A549 (cell line): ENCODE results near the gene AKAP8L. TPM values are rescaled to one million over a fixed set of nuclear protein-coding genes. Genes with fewer than 3 reads are reported as not detected.
A peak's percentile ranks its signal among the peaks of the same experiment; 100 is the strongest.

ENCODE experiments used
- ATAC-seq, 2 experiments: fragments of 200-7000 bp in 1 of 2; fragments of >200 bp in 1 of 2; cut with Nextera tagmentation in 1 of 2; cut with Tn5 transposase in 1 of 2; 3 replicates each; pipeline versions ENCODE4 v1.8.0 to v1.9.1; 2018 to 2020; ENCODE audit warnings: mild to moderate bottlenecking in 1 of 2, moderate library complexity in 1 of 2
- CTCF ChIA-PET: fragments of 300-600 bp; sonication (Branson Sonifier 250); formaldehyde crosslinking; extraction: SDS; loops from one replicate; lab custom pipeline; 2021; ENCODE audit warnings: antibody characterized with exemption, inconsistent platforms; lab: Yijun Ruan, JAX
- POLR2A ChIA-PET: fragments of 350-600 bp; formaldehyde crosslinking; extraction: SDS; loops from one replicate; lab custom pipeline; 2021; ENCODE audit warnings: antibody characterized with exemption, inconsistent platforms; lab: Yijun Ruan, JAX
- DNase-seq, 2 experiments: peaks; one replicate each; pipeline versions ENCODE4 v3.0.0 to v3.0.0-alpha.2; 2011 to 2016; ENCODE audit warnings: low read depth in 1 of 2, low spot score in 1 of 2
- FAIRE-seq: peaks from 2 replicates; lab custom pipeline; 2011; peaks lifted over from hg19 to GRCh38; lab: Jason Lieb, UNC
- H3K27ac ChIP-seq, 2 experiments: fragments of >200 bp; sonication (Bioruptor Twin); formaldehyde crosslinking; 3 replicates each; pipeline ENCODE4 v1.5.1; 2016 to 2017
- H3K4me1 ChIP-seq: fragments of >200 bp; sonication (Bioruptor Twin); formaldehyde crosslinking; 3 replicates; pipeline ENCODE4 v1.6.1; 2016
- H3K4me2 ChIP-seq: fragments of >200 bp; sonication (Bioruptor Twin); formaldehyde crosslinking; 3 replicates; pipeline ENCODE4 v1.6.1; 2016
- H3K4me3 ChIP-seq: fragments of >200 bp; sonication (Bioruptor Twin); formaldehyde crosslinking; 3 replicates; pipeline ENCODE4 v1.5.1; 2016
- H3K9me3 ChIP-seq: fragments of >200 bp; sonication (Bioruptor Twin); formaldehyde crosslinking; 3 replicates; pipeline ENCODE4 v1.6.1; 2016
- CBX8 ChIP-seq: fragments of 200-600 bp; sonication (generic); IDR thresholded peaks from 2 replicates; pipeline ENCODE4 v1.6.1; 2016
- CHD2 ChIP-seq: fragments of 150-350 bp; IDR thresholded peaks from 2 replicates; pipeline ENCODE4 v1.6.1; 2014; ENCODE audit warnings: low read length; ENCODE audit not compliant: partially characterized antibody
- EHF ChIP-seq: fragments of 250-450 bp; sonication (Bioruptor Pico); IDR thresholded peaks from 2 replicates; pipeline ENCODE4 v1.5.0; 2020; ENCODE audit warnings: mild to moderate bottlenecking
- EHMT2 ChIP-seq: fragments of 200-600 bp; sonication (generic); IDR thresholded peaks from 2 replicates; pipeline ENCODE4 v1.6.1; 2016; ENCODE audit warnings: antibody characterized with exemption, low read depth, mild to moderate bottlenecking, moderate library complexity
- FOSB ChIP-seq: fragments of 250-450 bp; sonication (Bioruptor Pico); IDR thresholded peaks from 2 replicates; pipeline ENCODE4 v1.5.0; 2020; ENCODE audit warnings: mild to moderate bottlenecking, moderate library complexity
- GATA3 ChIP-seq: IDR thresholded peaks from 2 replicates; pipeline ENCODE4 v1.6.1; 2012; ENCODE audit warnings: borderline replicate concordance
- HDAC2 ChIP-seq: fragments of 200-600 bp; sonication (generic); IDR thresholded peaks from 2 replicates; pipeline ENCODE4 v1.6.1; 2016
- HMGXB4 ChIP-seq: fragments of 250-450 bp; sonication (Bioruptor Pico); IDR thresholded peaks from 2 replicates; pipeline ENCODE4 v1.5.0; 2021; ENCODE audit warnings: mild to moderate bottlenecking, moderate library complexity, borderline replicate concordance
- HOXB13 ChIP-seq: fragments of 250-450 bp; sonication (Bioruptor Pico); IDR thresholded peaks from 2 replicates; pipeline ENCODE4 v1.5.0; 2020; ENCODE audit warnings: low read depth, mild to moderate bottlenecking, moderate library complexity
- JUN ChIP-seq, 2 experiments: fragments of >200 bp; sonication (Bioruptor Twin); formaldehyde crosslinking; IDR thresholded peaks; 2 replicates in 1 of 2; 3 replicates in 1 of 2; pipeline ENCODE4 v1.6.1; 2016 to 2017
- KDM1A ChIP-seq: fragments of 200-600 bp; sonication (generic); IDR thresholded peaks from 2 replicates; pipeline ENCODE4 v1.6.1; 2016; ENCODE audit warnings: low read depth, mild to moderate bottlenecking
- MAZ ChIP-seq: fragments of 150-350 bp; IDR thresholded peaks from 2 replicates; pipeline ENCODE4 v1.6.1; 2014; ENCODE audit warnings: antibody characterized with exemption, low read depth, low read length, borderline replicate concordance
- MYC ChIP-seq: IDR thresholded peaks from 2 replicates; pipeline ENCODE4 v1.6.1; 2012; ENCODE audit warnings: mild to moderate bottlenecking, inconsistent platforms, low read length, improper control_type of control experiment, borderline replicate concordance
- PBX3 ChIP-seq: IDR thresholded peaks from 2 replicates; pipeline ENCODE4 v1.6.1; 2012
- PHF8 ChIP-seq: fragments of 200-600 bp; sonication (generic); IDR thresholded peaks from 2 replicates; pipeline ENCODE4 v1.6.1; 2016; ENCODE audit warnings: low read depth, mild to moderate bottlenecking, antibody characterized with exemption, moderate library complexity, borderline replicate concordance
- RAD21 ChIP-seq, 2 experiments: fragments of >200 bp in 1 of 2; sonication (Bioruptor Twin) in 1 of 2; formaldehyde crosslinking in 1 of 2; IDR thresholded peaks in 1 of 2; conservative IDR thresholded peaks in 1 of 2; 2 replicates in 1 of 2; 3 replicates in 1 of 2; pipeline ENCODE4 v1.6.1; 2012 to 2018; ENCODE audit warnings: inconsistent platforms in 1 of 2
- REST ChIP-seq: fragments of 200-600 bp; sonication (generic); IDR thresholded peaks from 2 replicates; pipeline ENCODE4 v1.6.1; 2016; ENCODE audit warnings: antibody characterized with exemption, mild to moderate bottlenecking, moderate library complexity
- SMC3 ChIP-seq: fragments of >200 bp; sonication (Bioruptor Twin); formaldehyde crosslinking; IDR thresholded peaks from 3 replicates; pipeline ENCODE4 v1.6.1; 2018; ENCODE audit warnings: inconsistent platforms
- SREBF2 ChIP-seq: fragments of 450-650 bp; IDR thresholded peaks from 2 replicates; pipeline ENCODE4 v1.6.1; 2014; ENCODE audit warnings: mild to moderate bottlenecking, moderate library complexity
- TFCP2L1 ChIP-seq: fragments of 250-450 bp; sonication (Bioruptor Pico); IDR thresholded peaks from 2 replicates; pipeline ENCODE4 v1.5.0; 2021; ENCODE audit warnings: mild to moderate bottlenecking
- USF2 ChIP-seq: fragments of 450-650 bp; IDR thresholded peaks from 2 replicates; pipeline ENCODE4 v1.6.1; 2014; ENCODE audit warnings: antibody characterized with exemption
- ZFP36 ChIP-seq: fragments of 450-650 bp; IDR thresholded peaks from 2 replicates; pipeline ENCODE4 v1.6.1; 2014; ENCODE audit warnings: borderline replicate concordance; ENCODE audit not compliant: partially characterized antibody
- ZNF302 ChIP-seq: fragments of 250-450 bp; sonication (Bioruptor Pico); IDR thresholded peaks from 2 replicates; pipeline ENCODE4 v1.9.0; 2021; ENCODE audit warnings: inconsistent platforms, mild to moderate bottlenecking, moderate library complexity
- whole genome bisulfite sequencing: methylation state at CpG from one replicate; pipeline ENCODE4 v1.1.6; 2017; ENCODE audit errors: missing lambda C conversion rate; 5-methylcytosine and 5-hydroxymethylcytosine counted together
- polyA plus RNA-seq, 4 experiments: library from polyadenylated mRNA; depleted of rRNA in 3 of 4; stranded (reverse); fragments of >200 nt; fragmentation: RNase III in 1 of 4; extraction: RNeasy Plus Mini Kit Qiagen cat#74134 plus additional on column Dnase treatment in 1 of 4; gene quantifications; 2 replicates in 3 of 4; 3 replicates in 1 of 4; pipeline ENCODE4 v1.2.3, GENCODE V29; 2011 to 2017

The AKAP8L gene
- polyA plus RNA-seq, 2 of the 4 experiments (the other 2 are of a cell fraction): 28.4 to 42.9 TPM

GRCh38 chr19:15358918-15359317 is 59.9 kb downstream of the AKAP8L start (continued):
- TF ChIP-seq TFCP2L1: no peak
- TF ChIP-seq ZNF302 (CRISPR knock-in tag): no peak

- ATAC-seq (no peak), FAIRE-seq (no peak), DNase-seq (no peak)
- Histone ChIP-seq H3K9me3 (no peaks in the 10 kb centered on the region), H3K27ac (peak overlapping the region; percentile 74 to 82; a peak in 2 of 6 replicates), H3K4me1 (peaks cover 17% of the 10 kb centered on the region), H3K4me3 (no peak overlapping the region), H3K4me2 (no peak overlapping the region)
- TF ChIP-seq MYC (no peak), KDM1A (no peak), SMC3 (no peak), REST (no peak), USF2 (no peak), HDAC2 (no peak), MAZ (no peak), FOSB (CRISPR knock-in tag) (no peak), SREBF2 (no peak), EHMT2 (no peak), ZFP36 (no peak)
- ChIA-PET POLR2A (interaction anchor here (0.7 to 1.1 kb wide), 3 partner anchors 9 to 718 kb away, joined by 5 to 10 read pairs (median 7); no protein-coding TSS in a partner anchor), CTCF (interaction anchor here (0.9 kb wide), 1 partner anchor 21 kb away, joined by 3 read pairs; no protein-coding TSS in a partner anchor)
- WGBS: 95% methylated on average over 4 of the region's 4 CpGs
Observed at GRCh38 chr19:15357906-15358305, 60.9 kb downstream of the AKAP8L start.

- Histone ChIP-seq H3K27ac (no peak overlapping the region), H3K4me3 (no peak overlapping the region), H3K9me3 (no peaks in the 10 kb centered on the region), H3K4me1 (peaks cover 12% of the 10 kb centered on the region), H3K4me2 (no peak overlapping the region)
- ATAC-seq (no peak), FAIRE-seq (no peak), DNase-seq (no peak)
- POLR2A ChIA-PET: no interaction called here
- WGBS: 93% methylated on average over 22 of the region's 27 CpGs
- CTCF ChIA-PET: interaction anchor here (0.6 to 1.1 kb wide), 2 partner anchors 91 to 96 kb away, joined by 3 read pairs; no protein-coding TSS in a partner anchor
- TF ChIP-seq SREBF2 (no peak), CBX8 (no peak), PBX3 (no peak), PHF8 (no peak), GATA3 (no peak), JUN (IDR thresholded peaks at IDR 0.05) (no peak), REST (no peak), CHD2 (no peak), RAD21 (conservative IDR thresholded peaks at IDR 0.05 in 1 of 2, IDR thresholded peaks at IDR 0.05 in 1 of 2) (no peak), HMGXB4 (CRISPR knock-in tag) (no peak), HOXB13 (CRISPR knock-in tag) (no peak), EHF (CRISPR knock-in tag) (no peak)
Observed at GRCh38 chr19:15354566-15355296, 64.1 kb downstream of the AKAP8L start.
